HTR-8/SVneo (cell line): ENCODE measurements around the gene LRRC9.
"Not testable (repeated sequence)": the region's sequence is repeated elsewhere in the genome, so short reads cannot be mapped to it uniquely, and the experiment has no call there.

Experiments
- DNase-seq: peaks from one replicate; pipeline ENCODE4 v3.0.0; 2011; ENCODE audit warnings: low spot score, mixed read lengths; ENCODE audit not compliant: insufficient read length
- FAIRE-seq: peaks from 2 replicates; lab custom pipeline; 2011; peaks lifted over from hg19 to GRCh38; lab: Jason Lieb, UNC

LRRC9 gene

GRCh38 chr14:60099855-60100254, 179.9 kb downstream of the LRRC9 start:
- not testable (repeated sequence) for DNase-seq, FAIRE-seq

GRCh38 chr14:60101786-60102185, 181.8 kb downstream of the LRRC9 start:
- DNase-seq = no peak
- FAIRE-seq = peak; percentile 97

DNA sequence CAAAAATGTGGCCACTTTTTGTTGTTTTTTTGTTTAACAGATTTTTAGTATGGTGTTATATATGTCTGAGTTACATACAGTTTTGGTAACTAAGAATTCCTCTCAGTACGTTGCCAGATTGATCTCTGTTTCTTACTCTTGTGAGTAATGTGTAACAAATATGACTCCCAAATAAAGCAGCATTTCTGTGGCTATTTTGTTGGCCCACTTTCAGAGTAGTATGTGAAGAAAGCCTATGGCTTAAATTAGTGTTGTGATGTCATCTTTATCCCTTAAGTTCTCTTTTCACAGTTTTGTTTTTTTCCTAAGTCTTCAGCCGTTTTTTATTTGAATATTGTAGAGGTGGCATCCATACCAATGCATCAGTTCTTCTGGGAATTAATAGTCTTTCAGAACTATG, 182.4 kb downstream of the LRRC9 start:
- no peak for DNase-seq
- FAIRE-seq = no peak

DNA sequence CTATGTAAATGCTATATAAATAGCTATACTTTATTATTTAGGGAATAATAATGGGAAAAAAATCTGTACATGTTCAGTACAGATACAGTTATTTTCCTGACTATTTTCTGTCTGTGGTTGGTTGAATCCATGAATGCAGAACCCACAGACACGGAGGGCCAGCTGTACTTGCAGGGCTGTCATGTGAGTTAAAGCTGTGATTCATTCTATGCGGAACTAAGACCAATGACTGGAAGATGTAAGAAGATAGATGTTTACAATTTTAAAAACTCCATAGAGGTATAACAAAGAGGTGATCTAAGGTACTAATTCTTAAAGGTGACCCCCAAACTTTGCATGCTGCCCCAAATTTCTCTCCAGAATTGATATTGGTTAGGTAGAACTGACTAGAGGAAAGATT, 186.4 kb downstream of the LRRC9 start:
- DNase-seq (no peak), FAIRE-seq (peak; percentile 88)

GRCh38 chr14:60107477-60107876, 187.5 kb downstream of the LRRC9 start:
- no peak for FAIRE-seq
- DNase-seq = no peak

DNA sequence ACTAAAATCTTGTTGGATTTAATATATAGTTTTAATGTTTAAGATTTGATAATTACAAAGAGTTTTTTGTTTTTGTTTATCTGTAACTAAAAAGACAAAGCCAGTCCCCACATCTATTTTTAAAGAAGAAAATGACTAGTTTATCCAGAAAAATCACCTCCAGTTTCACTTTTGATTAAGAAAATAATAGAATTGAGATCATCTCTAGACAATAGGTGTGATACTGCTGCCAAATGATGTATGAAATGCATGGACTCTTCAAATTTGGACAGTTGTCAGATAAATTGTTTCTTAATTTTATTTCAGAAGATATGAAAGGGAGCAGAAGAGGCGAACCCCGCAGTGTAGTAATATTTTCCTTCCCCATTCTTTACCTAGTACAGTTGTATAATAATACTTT, 191.8 kb downstream of the LRRC9 start:
- no peak for FAIRE-seq
- no peak for DNase-seq
